ENCODE results near the gene TBATA. TPM values are rescaled to one million over a fixed set of nuclear protein-coding genes. Genes with fewer than 3 reads are reported as not detected.

The TBATA gene
- total and polyA plus RNA-seq, 4 donors = not detected

DNA sequence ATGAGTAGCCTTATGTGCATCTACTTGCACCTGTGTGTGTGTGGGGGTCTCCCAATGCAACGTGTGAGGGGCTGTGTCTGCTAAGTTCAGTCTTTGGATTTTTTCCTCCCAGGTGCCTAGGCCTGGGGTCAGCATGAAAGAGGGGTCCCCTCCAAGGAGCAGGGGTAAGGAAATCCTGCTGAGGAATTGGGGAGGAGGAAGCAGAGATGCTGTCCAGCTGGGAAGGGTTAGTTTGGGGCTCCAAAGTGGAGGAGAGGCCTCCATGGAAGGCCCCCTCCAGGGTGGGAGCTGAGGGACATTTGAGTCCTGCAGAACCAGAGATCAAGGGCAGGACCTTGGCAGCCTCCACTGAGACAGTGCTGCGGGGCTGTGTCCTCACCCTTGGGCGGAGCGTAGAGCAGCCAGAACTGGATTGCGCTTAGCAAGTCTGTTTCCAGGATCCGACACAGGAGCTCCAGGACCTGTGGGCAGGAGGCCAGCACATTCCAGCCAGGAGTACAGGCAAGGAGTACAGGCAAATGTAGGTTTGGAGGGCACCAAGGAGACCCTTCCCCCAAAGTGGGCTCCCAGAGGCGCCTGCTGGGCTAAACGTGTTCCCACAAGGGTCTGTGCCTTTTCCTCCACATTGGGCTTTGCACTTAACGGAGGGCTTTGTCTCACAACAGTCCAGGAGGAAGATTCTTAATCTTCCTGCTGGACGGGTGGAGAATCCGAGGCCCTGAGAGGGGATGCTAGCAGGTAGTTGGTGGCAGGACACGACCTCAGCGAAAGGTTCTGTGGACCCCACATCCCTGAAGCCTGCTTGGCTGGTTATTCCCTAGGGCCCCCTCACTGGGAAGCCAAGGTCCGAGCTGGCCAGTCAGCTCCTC lies 10.1 kb downstream of the TBATA start:
- 80% methylated on average over 14 of the region's 14 CpGs for WGBS
- peak; percentile 29 for DNase-seq (ENCODE audit: low spot score)
- H3K27me3 ChIP-seq (ENCODE audit: control insufficient read depth in 4 of 4, insufficient read depth in 4 of 4, low read length in 3 of 4) = no peaks in the 10 kb centered on the region
- H3K4me3 ChIP-seq (ENCODE audit: low read depth in 1 of 3, low read length in 3 of 3) = no peak overlapping the region
- no peak overlapping the region for H3K9ac ChIP-seq (ENCODE audit: low read depth in 1 of 2, low read length in 2 of 2)
- no peaks in the 10 kb centered on the region for H3K36me3 ChIP-seq (ENCODE audit: control insufficient read depth in 4 of 4, insufficient read depth in 3 of 4, low read depth in 1 of 4, low read length in 3 of 4)
- H3K27ac ChIP-seq (ENCODE audit: low read depth in 1 of 2, low read length in 2 of 2) = no peak overlapping the region
- no peaks in the 10 kb centered on the region for H3K4me1 ChIP-seq (ENCODE audit: control insufficient read depth in 4 of 4, insufficient read depth in 4 of 4, low read length in 3 of 4)
- H3K9me3 ChIP-seq (ENCODE audit: control insufficient read depth in 4 of 4, low read length in 3 of 4) = no peaks in the 10 kb centered on the region
- TF ChIP-seq, protein P1, sequence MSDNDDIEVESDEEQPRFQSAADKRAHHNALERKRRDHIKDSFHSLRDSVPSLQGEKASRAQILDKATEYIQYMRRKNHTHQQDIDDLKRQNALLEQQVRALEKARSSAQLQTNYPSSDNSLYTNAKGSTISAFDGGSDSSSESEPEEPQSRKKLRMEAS (IDR thresholded peaks at IDR 0.05) = no peak
- TF ChIP-seq, protein P2, sequence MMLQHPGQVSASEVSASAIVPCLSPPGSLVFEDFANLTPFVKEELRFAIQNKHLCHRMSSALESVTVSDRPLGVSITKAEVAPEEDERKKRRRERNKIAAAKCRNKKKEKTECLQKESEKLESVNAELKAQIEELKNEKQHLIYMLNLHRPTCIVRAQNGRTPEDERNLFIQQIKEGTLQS (IDR thresholded peaks at IDR 0.05) = no peak
- TF ChIP-seq GABPA (IDR thresholded peaks at IDR 0.05 in 1 of 2, conservative IDR thresholded peaks at IDR 0.05 in 1 of 2) (no peak), SP1 (IDR thresholded peaks at IDR 0.05) (no peak), EGR1 (IDR thresholded peaks at IDR 0.05; ENCODE audit: low read depth in 2 of 2) (no peak), JUND (IDR thresholded peaks at IDR 0.05) (no peak), RXRA (IDR thresholded peaks at IDR 0.05) (no peak), FOXA1 (IDR thresholded peaks at IDR 0.05) (no peak), HNF4A (conservative IDR thresholded peaks at IDR 0.05) (no peak), FOXA2 (IDR thresholded peaks at IDR 0.05) (no peak), RAD21 (IDR thresholded peaks at IDR 0.05) (no peak), HNF4G (IDR thresholded peaks at IDR 0.05) (no peak), YY1 (IDR thresholded peaks at IDR 0.05) (no peak), TAF1 (conservative IDR thresholded peaks at IDR 0.05) (no peak), NR2F2 (IDR thresholded peaks at IDR 0.05) (no peak)
- TF ChIP-seq, protein P3, sequence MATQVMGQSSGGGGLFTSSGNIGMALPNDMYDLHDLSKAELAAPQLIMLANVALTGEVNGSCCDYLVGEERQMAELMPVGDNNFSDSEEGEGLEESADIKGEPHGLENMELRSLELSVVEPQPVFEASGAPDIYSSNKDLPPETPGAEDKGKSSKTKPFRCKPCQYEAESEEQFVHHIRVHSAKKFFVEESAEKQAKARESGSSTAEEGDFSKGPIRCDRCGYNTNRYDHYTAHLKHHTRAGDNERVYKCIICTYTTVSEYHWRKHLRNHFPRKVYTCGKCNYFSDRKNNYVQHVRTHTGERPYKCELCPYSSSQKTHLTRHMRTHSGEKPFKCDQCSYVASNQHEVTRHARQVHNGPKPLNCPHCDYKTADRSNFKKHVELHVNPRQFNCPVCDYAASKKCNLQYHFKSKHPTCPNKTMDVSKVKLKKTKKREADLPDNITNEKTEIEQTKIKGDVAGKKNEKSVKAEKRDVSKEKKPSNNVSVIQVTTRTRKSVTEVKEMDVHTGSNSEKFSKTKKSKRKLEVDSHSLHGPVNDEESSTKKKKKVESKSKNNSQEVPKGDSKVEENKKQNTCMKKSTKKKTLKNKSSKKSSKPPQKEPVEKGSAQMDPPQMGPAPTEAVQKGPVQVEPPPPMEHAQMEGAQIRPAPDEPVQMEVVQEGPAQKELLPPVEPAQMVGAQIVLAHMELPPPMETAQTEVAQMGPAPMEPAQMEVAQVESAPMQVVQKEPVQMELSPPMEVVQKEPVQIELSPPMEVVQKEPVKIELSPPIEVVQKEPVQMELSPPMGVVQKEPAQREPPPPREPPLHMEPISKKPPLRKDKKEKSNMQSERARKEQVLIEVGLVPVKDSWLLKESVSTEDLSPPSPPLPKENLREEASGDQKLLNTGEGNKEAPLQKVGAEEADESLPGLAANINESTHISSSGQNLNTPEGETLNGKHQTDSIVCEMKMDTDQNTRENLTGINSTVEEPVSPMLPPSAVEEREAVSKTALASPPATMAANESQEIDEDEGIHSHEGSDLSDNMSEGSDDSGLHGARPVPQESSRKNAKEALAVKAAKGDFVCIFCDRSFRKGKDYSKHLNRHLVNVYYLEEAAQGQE (IDR thresholded peaks at IDR 0.05) = no peak
- TF ChIP-seq, protein P4, sequence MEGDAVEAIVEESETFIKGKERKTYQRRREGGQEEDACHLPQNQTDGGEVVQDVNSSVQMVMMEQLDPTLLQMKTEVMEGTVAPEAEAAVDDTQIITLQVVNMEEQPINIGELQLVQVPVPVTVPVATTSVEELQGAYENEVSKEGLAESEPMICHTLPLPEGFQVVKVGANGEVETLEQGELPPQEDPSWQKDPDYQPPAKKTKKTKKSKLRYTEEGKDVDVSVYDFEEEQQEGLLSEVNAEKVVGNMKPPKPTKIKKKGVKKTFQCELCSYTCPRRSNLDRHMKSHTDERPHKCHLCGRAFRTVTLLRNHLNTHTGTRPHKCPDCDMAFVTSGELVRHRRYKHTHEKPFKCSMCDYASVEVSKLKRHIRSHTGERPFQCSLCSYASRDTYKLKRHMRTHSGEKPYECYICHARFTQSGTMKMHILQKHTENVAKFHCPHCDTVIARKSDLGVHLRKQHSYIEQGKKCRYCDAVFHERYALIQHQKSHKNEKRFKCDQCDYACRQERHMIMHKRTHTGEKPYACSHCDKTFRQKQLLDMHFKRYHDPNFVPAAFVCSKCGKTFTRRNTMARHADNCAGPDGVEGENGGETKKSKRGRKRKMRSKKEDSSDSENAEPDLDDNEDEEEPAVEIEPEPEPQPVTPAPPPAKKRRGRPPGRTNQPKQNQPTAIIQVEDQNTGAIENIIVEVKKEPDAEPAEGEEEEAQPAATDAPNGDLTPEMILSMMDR (IDR thresholded peaks at IDR 0.05; ENCODE audit: low read depth, low read length, missing input control) = no peak
- TF ChIP-seq, protein P5, sequence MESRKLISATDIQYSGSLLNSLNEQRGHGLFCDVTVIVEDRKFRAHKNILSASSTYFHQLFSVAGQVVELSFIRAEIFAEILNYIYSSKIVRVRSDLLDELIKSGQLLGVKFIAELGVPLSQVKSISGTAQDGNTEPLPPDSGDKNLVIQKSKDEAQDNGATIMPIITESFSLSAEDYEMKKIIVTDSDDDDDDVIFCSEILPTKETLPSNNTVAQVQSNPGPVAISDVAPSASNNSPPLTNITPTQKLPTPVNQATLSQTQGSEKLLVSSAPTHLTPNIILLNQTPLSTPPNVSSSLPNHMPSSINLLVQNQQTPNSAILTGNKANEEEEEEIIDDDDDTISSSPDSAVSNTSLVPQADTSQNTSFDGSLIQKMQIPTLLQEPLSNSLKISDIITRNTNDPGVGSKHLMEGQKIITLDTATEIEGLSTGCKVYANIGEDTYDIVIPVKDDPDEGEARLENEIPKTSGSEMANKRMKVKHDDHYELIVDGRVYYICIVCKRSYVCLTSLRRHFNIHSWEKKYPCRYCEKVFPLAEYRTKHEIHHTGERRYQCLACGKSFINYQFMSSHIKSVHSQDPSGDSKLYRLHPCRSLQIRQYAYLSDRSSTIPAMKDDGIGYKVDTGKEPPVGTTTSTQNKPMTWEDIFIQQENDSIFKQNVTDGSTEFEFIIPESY (IDR thresholded peaks at IDR 0.05) = no peak

All from liver (tissue), 9 donors.